Measurements from ENCODE around the gene PLCE1. TPM values are rescaled to one million over a fixed set of nuclear protein-coding genes. Genes with fewer than 3 reads are reported as not detected.

The PLCE1 gene
- polyA plus RNA-seq, 2 of the 4 experiments (the other 2 are of a cell fraction) = 10.7 to 18.2 TPM

DNA sequence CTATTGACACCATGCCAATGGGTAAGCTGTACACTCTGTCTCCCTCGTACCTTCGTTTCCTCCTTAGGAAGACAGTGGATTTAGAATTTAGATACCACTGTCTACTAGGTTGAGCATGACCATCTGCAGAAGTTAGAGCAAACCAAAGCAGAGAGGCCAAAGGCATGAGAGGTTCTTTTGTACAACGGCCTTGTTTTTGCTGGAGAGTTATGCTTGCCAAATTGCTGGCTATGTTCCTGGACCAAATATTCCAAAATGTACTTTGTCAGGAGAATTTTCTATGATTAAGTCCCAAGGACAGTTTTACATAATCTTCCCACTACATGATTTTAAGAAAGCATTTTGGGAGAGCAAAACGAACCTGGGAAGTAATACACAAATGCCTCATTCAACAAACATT, 47.9 kb upstream of the PLCE1 start (continued):
- TF ChIP-seq ATOH8 (CRISPR knock-in tag; IDR thresholded peaks at IDR 0.05; ENCODE audit: low read depth) (no peak), HEYL (CRISPR knock-in tag; IDR thresholded peaks at IDR 0.05) (no peak), MAZ (IDR thresholded peaks at IDR 0.05; ENCODE audit: borderline replicate concordance, low read depth, low read length) (no peak), POLR2AphosphoS2 (conservative IDR thresholded peaks at IDR 0.05; ENCODE audit: low read length) (no peak), RARB (CRISPR knock-in tag; IDR thresholded peaks at IDR 0.05) (no peak), GATA3 (IDR thresholded peaks at IDR 0.05; ENCODE audit: borderline replicate concordance) (no peak), CTCF (IDR thresholded peaks at IDR 0.05) (no peak), HOXA7 (CRISPR knock-in tag; IDR thresholded peaks at IDR 0.05) (no peak)

DNA sequence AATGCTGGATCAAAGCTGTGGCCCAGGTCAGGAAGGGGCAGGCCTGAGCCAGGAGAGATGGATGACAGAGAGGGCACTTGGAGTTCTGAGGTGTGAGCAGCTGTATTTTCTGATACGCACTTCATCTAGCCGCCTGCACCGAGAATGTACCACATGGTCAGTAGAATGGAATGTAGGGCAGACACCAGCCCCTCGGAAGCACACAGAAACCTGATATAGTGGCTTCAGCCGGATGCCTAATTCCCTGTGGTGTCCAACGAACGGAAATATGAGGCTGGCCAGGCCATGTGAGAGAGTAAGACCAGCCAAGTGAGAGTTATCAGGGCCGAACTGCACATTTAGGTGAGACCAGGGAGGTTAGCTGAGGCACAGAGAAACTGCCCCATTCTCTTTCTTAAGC, 46.7 kb upstream of the PLCE1 start:
- CTCF ChIA-PET = interaction anchor here (0.9 to 2.4 kb wide), 3 partner anchors 17 to 94 kb away, joined by 4 to 7 read pairs (median 4); no protein-coding TSS in a partner anchor
- no peak for DNase-seq (ENCODE audit: low read depth in 1 of 2, low spot score in 1 of 2)
- H3K4me3 ChIP-seq = no peak overlapping the region
- no peak overlapping the region for H3K27ac ChIP-seq
- WGBS (ENCODE audit: missing lambda C conversion rate) = 85% methylated on average over 8 of the region's 8 CpGs
- no peaks in the 10 kb centered on the region for H3K4me1 ChIP-seq
- FAIRE-seq = no peak
- TF ChIP-seq HOXA7 (CRISPR knock-in tag; IDR thresholded peaks at IDR 0.05) (no peak), RCOR1 (IDR thresholded peaks at IDR 0.05; ENCODE audit: low read depth, low read length) (no peak), CBX8 (IDR thresholded peaks at IDR 0.05) (no peak), ZSCAN20 (CRISPR knock-in tag; IDR thresholded peaks at IDR 0.05) (no peak), RFX5 (IDR thresholded peaks at IDR 0.05) (no peak), SMC3 (IDR thresholded peaks at IDR 0.05) (no peak), HDAC2 (IDR thresholded peaks at IDR 0.05) (no peak), NR3C1 (IDR thresholded peaks at IDR 0.05) (no peak)
- POLR2A ChIA-PET = no interaction called here
- H3K4me2 ChIP-seq = no peak overlapping the region
- no peaks in the 10 kb centered on the region for H3K9me3 ChIP-seq
- no peak for ATAC-seq

GRCh38 chr10:93947524-93947923, 46.2 kb upstream of the PLCE1 start:
- Histone ChIP-seq H3K4me1 (no peaks in the 10 kb centered on the region), H3K9me3 (no peaks in the 10 kb centered on the region), H3K27ac (no peak overlapping the region), H3K4me3 (no peak overlapping the region), H3K4me2 (no peak overlapping the region)
- FAIRE-seq (no peak), ATAC-seq (no peak), DNase-seq (ENCODE audit: low read depth in 1 of 2, low spot score in 1 of 2) (no peak)
- ChIA-PET POLR2A (no interaction called here), CTCF (interaction anchor here (0.9 to 2.4 kb wide), 4 partner anchors 17 to 94 kb away, joined by 4 to 7 read pairs (median 4); no protein-coding TSS in a partner anchor)
- TF ChIP-seq BHLHE40 (IDR thresholded peaks at IDR 0.05; ENCODE audit: low read depth, low read length) (no peak), RNF2 (IDR thresholded peaks at IDR 0.05; ENCODE audit: borderline replicate concordance, low read depth) (no peak), ZC3H11A (IDR thresholded peaks at IDR 0.05) (no peak), MAX (IDR thresholded peaks at IDR 0.05) (no peak)

DNA sequence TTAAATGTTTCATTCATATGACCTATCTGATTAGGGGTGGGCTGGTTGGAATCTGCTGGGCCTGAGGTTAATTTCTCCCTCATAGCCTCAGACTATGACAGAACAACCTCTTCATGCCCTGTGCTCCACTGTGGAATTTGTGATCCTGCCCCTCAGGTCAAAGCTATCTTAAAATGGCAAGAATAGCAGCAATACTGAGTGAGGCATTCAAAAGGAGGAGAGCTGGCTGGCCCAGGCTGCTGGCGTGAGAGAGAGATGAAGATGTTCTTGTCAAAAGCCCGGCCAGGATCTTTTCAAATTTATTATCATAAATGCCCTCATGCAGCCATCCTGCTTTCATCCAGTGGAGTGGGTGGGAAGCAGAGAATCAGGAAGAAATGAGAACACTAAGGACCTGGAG, 41.8 kb upstream of the PLCE1 start:
- TF ChIP-seq MYC (IDR thresholded peaks at IDR 0.05; ENCODE audit: borderline replicate concordance, low read length) (no peak), HES2 (IDR thresholded peaks at IDR 0.05) (no peak), BHLHE40 (IDR thresholded peaks at IDR 0.05; ENCODE audit: low read depth, low read length) (no peak), ZNF302 (CRISPR knock-in tag; IDR thresholded peaks at IDR 0.05) (no peak), RARB (CRISPR knock-in tag; IDR thresholded peaks at IDR 0.05) (no peak), FOSL2 (IDR thresholded peaks at IDR 0.05) (no peak), FOSL2 (CRISPR knock-in tag; IDR thresholded peaks at IDR 0.05) (no peak), HOXB13 (CRISPR knock-in tag; IDR thresholded peaks at IDR 0.05; ENCODE audit: low read depth) (no peak), HOXB5 (CRISPR knock-in tag; IDR thresholded peaks at IDR 0.05) (no peak), SMC3 (IDR thresholded peaks at IDR 0.05) (no peak), MAFK (IDR thresholded peaks at IDR 0.05; ENCODE audit: partially characterized antibody) (no peak), ZC3H11A (IDR thresholded peaks at IDR 0.05) (no peak), RAD21 (conservative IDR thresholded peaks at IDR 0.05 in 1 of 2, IDR thresholded peaks at IDR 0.05 in 1 of 2) (no peak), NFE2L2 (conservative IDR thresholded peaks at IDR 0.05; ENCODE audit: low read length) (no peak), CEBPB (IDR thresholded peaks at IDR 0.05) (no peak)
- ChIA-PET CTCF (no interaction called here), POLR2A (no interaction called here)
- Histone ChIP-seq H3K9me3 (no peaks in the 10 kb centered on the region), H3K4me1 (peaks cover 13% of the 10 kb centered on the region), H3K4me3 (no peak overlapping the region), H3K4me2 (no peak overlapping the region), H3K27ac (no peak overlapping the region)
- WGBS (ENCODE audit: missing lambda C conversion rate) = 96% methylated on average over 2 of the region's 2 CpGs
- FAIRE-seq (no peak), DNase-seq (ENCODE audit: low read depth in 1 of 2, low spot score in 1 of 2) (no peak), ATAC-seq (no peak)
